Measurements from ENCODE around the gene FOXS1.
A peak's percentile ranks its signal among the peaks of the same experiment; 100 is the strongest.

FOXS1 gene

GRCh38 chr20:31845300-31845863 is at the start of gene FOXS1:
TSS of gene FOXS1 (minus strand) at chr20:31845604. CDS start at chr20:31845542, 62 bp downstream.
- CTCF ChIA-PET: interaction anchor here (0.8 to 1.8 kb wide), 3 partner anchors 11 to 168 kb away, joined by 3 to 13 read pairs (median 3); no protein-coding TSS in a partner anchor
- POLR2A ChIA-PET (ENCODE audit: low non-redundant PET): no interaction called here
- peak within 1 kb of the TSS; percentile 59 for H3K27ac ChIP-seq
- DNase-seq (ENCODE audit: low spot score): no peak
- TF ChIP-seq, protein P1, sequence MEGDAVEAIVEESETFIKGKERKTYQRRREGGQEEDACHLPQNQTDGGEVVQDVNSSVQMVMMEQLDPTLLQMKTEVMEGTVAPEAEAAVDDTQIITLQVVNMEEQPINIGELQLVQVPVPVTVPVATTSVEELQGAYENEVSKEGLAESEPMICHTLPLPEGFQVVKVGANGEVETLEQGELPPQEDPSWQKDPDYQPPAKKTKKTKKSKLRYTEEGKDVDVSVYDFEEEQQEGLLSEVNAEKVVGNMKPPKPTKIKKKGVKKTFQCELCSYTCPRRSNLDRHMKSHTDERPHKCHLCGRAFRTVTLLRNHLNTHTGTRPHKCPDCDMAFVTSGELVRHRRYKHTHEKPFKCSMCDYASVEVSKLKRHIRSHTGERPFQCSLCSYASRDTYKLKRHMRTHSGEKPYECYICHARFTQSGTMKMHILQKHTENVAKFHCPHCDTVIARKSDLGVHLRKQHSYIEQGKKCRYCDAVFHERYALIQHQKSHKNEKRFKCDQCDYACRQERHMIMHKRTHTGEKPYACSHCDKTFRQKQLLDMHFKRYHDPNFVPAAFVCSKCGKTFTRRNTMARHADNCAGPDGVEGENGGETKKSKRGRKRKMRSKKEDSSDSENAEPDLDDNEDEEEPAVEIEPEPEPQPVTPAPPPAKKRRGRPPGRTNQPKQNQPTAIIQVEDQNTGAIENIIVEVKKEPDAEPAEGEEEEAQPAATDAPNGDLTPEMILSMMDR (conservative IDR thresholded peaks at IDR 0.05; ENCODE audit: low read depth): no peak

DNA sequence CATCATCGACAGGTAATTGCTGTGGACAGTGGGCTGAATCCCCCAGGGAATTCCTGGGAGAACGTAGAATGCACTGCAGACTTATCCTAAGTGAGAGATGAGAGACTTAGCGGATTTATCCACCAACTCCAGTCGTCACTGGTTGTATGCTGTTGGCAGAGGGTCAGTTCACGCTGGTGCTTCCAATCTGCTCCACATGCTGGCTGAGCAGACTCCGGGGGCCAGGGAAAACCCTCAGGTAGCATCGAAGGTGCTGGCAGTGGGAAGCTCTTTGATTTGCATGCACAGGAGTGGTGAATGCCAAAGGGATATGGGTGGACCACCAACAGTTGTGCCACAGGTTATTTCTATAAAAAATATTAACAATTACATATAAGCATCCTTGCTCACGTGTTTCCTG is 45.2 kb upstream of the FOXS1 start:
- no peak for DNase-seq (ENCODE audit: low spot score)
- POLR2A ChIA-PET (ENCODE audit: low non-redundant PET): no interaction called here
- TF ChIP-seq, protein P1 (conservative IDR thresholded peaks at IDR 0.05; ENCODE audit: low read depth): no peak
- CTCF ChIA-PET: interaction anchor here (0.5 to 1.1 kb wide), 2 partner anchors 10 to 44 kb away, joined by 3 to 4 read pairs; no protein-coding TSS in a partner anchor
- H3K27ac ChIP-seq: no peak overlapping the region

GRCh38 chr20:31883829-31884228 is 38.4 kb upstream of the FOXS1 start:
- DNase-seq (ENCODE audit: low spot score): no peak
- ChIA-PET POLR2A (ENCODE audit: low non-redundant PET) (no interaction called here), CTCF (interaction anchor here (0.6 to 0.7 kb wide), 2 partner anchors 68 to 103 kb away, joined by 3 read pairs; partner anchors contain the start of gene PDRG1)
- no peak overlapping the region for H3K27ac ChIP-seq
- TF ChIP-seq, protein P1 (conservative IDR thresholded peaks at IDR 0.05; ENCODE audit: low read depth): no peak

- no peak overlapping the region for H3K27ac ChIP-seq
- TF ChIP-seq, protein P1 (conservative IDR thresholded peaks at IDR 0.05; ENCODE audit: low read depth): no peak
- ChIA-PET CTCF (no interaction called here), POLR2A (ENCODE audit: low non-redundant PET) (no interaction called here)
- no peak for DNase-seq (ENCODE audit: low spot score)
Measured at GRCh38 chr20:31881945-31882344, 36.5 kb upstream of the FOXS1 start.

DNA sequence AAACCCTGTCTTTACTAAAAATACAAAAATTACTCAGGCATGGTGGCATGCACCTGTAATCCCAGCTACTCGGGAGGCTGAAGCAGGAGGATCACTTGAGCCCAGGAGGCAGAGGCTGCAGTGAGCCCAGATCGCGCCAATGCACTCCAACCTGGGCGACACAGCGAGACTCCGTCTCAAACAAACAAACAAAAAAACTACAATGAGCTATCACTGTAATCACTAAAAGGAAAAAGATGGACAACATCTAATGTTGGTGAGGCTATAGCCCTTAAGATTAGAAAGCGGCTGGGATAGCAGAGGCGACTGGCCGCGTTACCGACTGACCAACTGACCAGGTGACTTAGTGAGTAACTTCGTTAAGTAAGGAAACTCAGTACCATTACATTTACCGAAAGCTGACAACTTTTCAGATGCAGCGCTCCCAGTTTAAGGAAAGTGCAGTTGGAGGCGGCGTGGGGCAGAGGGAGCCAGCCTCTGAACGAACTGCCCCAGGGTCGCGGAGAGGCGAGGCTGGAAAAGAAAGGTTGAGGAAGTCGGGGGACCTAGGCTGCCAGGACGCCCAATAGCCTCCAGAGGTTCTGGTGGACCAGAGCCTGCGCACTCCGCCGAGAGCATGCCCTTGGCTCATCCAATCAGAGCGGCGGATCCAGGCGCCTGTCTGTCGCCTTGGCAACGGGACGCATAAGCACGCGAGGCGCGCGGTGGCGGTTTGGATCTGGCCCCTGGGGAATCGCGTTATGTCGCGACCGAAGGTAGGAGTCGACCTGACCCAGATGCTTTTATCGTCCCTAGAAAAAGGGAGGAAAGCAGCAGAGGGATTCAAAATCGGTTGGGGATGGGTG is 34.0 kb upstream of the FOXS1 start:
- H3K27ac ChIP-seq: peak overlapping the region; percentile 64
- DNase-seq (ENCODE audit: low spot score): peak; percentile 99
- ChIA-PET CTCF (interaction anchor here (0.5 to 2.1 kb wide), 6 partner anchors 33 to 153 kb away, joined by 3 to 8 read pairs (median 4); partner anchors contain the start of gene PDRG1), POLR2A (ENCODE audit: low non-redundant PET) (interaction anchor here (0.9 to 1.4 kb wide), 4 partner anchors 11 to 73 kb away, joined by 3 to 4 read pairs (median 4); partner anchors contain the start of gene PDRG1)
- TF ChIP-seq, protein P1 (conservative IDR thresholded peaks at IDR 0.05; ENCODE audit: low read depth): no peak

GRCh38 chr20:31877684-31878083 is 32.3 kb upstream of the FOXS1 start:
- CTCF ChIA-PET: no interaction called here
- TF ChIP-seq, protein P1 (conservative IDR thresholded peaks at IDR 0.05; ENCODE audit: low read depth): no peak
- H3K27ac ChIP-seq: no peak overlapping the region
- POLR2A ChIA-PET (ENCODE audit: low non-redundant PET): no interaction called here
- DNase-seq (ENCODE audit: low spot score): no peak

Data from RWPE1 (cell line).